LNCaP clone FGC (cell line): ENCODE results near the gene CCDC172.

Experiments
- DNase-seq: peaks from one replicate; pipeline ENCODE4 v3.0.0-alpha.2; 2011; ENCODE audit warnings: low read depth
- H3K4me3 ChIP-seq: 2 replicates; pipeline ENCODE4 v1.5.1; 2011; ENCODE audit warnings: mild to moderate bottlenecking, low read depth, low read length, control low read depth
- TF ChIP-seq, protein P1 (sequence below): IDR thresholded peaks from 2 replicates; pipeline ENCODE4 v1.5.1; 2012; ENCODE audit warnings: mild to moderate bottlenecking; ENCODE audit not compliant: control insufficient read depth, insufficient read depth; ENCODE audit errors: extremely low read depth

The CCDC172 gene

DNA sequence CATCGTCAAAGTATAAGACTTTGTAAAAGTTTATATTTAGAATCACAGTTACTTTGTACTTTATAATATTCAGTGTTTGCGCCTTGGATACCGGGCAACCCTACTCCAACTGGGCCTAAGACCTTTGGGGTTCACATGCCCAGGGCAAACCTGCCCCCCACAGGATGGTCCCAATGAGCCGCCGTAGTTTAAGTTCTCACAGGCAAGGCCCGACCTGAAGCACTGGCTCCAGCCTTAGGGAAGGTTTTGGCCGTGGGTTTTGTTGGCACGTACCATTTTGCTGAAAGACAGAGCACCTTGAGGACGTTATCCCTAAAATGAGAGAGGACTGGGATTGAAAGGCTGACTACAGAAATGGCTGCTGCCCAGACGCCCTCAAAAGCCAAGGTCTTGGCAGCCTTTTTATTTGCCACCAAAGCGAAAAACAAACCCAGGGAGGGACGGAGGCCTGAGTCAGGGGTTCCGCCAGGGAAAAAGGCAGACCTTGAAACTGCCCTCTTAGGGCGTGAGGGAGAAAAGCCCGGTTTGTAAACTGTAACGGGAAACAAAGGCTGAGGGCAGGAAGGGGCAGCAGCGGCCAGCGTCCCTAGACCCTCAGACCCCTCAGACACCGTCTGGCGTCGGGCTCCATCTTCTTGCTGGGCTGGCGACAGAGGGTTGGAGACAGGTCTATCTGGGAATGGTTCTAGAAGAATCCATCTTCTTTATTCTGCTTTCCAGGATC lies at the start of gene CCDC172:
TSS of gene CCDC172 (plus strand) at position 222 of the 724 bp plus-strand sequence. CDS start 564 bp downstream, outside the sequence.
- no peak within 1 kb of the TSS for H3K4me3 ChIP-seq
- TF ChIP-seq, protein P1, sequence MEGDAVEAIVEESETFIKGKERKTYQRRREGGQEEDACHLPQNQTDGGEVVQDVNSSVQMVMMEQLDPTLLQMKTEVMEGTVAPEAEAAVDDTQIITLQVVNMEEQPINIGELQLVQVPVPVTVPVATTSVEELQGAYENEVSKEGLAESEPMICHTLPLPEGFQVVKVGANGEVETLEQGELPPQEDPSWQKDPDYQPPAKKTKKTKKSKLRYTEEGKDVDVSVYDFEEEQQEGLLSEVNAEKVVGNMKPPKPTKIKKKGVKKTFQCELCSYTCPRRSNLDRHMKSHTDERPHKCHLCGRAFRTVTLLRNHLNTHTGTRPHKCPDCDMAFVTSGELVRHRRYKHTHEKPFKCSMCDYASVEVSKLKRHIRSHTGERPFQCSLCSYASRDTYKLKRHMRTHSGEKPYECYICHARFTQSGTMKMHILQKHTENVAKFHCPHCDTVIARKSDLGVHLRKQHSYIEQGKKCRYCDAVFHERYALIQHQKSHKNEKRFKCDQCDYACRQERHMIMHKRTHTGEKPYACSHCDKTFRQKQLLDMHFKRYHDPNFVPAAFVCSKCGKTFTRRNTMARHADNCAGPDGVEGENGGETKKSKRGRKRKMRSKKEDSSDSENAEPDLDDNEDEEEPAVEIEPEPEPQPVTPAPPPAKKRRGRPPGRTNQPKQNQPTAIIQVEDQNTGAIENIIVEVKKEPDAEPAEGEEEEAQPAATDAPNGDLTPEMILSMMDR = no peak
- DNase-seq = no peak

DNA sequence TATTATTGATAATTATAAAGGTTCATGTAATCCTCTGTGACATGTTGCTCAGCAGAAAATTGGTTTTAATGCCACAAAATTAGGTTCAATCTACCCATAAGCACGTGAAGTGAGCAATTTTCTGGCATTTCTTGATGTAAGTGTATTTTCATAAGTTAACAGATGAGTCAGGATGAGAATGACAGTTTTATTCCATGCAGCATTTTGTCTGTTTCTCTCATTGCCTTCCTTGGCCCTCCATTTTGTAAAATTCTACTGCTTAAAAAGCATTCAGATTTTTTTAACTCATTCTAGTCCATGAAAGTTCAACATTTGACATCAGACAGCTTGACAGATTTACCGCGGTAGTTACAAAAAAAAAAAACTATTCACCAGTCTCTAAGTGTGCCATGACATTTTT lies 47.3 kb upstream of the CCDC172 start:
- no peak overlapping the region for H3K4me3 ChIP-seq
- no peak for DNase-seq
- TF ChIP-seq, protein P1 = no peak

DNA sequence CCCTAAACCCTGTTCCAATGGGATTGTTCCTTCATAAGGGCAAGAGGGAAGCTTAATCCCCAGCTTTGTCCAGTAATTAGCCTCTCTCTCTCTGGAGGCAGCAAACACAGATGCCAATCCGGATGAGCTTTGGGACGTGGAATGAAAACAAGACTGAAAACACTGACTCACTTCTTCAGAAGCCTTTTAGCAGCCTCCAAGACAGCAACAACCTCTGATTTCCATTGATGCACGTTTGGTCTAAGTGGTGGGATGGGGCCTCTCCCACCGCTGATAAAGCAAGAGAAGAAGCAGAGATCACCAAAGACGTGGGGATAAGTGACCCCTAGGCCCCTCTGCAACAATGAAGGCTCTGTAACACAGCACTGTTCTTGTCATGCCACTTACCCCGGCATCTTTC lies 45.4 kb upstream of the CCDC172 start:
- TF ChIP-seq, protein P1 = no peak
- no peak for DNase-seq
- H3K4me3 ChIP-seq = no peak overlapping the region

DNA sequence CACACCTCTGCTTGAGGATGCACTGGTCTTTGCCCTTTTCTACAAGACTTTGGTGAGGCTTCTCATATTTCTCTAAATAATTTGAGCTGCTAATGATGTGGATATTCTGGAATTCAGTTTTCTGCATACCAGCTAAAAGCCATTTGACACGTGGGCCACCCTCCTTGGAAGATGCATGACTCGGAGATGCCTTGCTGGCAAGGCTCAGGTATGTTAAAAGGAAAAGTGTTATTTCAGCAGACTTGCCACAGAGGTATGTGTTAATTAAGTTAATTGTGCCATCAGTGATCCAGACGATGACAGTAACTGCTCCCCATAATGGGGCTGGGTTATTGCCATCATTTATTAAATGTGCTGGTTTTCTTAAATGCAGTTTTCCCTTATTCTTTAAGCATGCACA lies 42.5 kb upstream of the CCDC172 start:
- no peak overlapping the region for H3K4me3 ChIP-seq
- TF ChIP-seq, protein P1 = no peak
- no peak for DNase-seq

GRCh38 chr10:116286626-116287200 lies 37.5 kb upstream of the CCDC172 start:
- DNase-seq = no peak
- no peak overlapping the region for H3K4me3 ChIP-seq
- TF ChIP-seq, protein P1 = no peak

GRCh38 chr10:116287906-116288501 lies 36.2 kb upstream of the CCDC172 start:
- TF ChIP-seq, protein P1 = peak; percentile 77
- no peak overlapping the region for H3K4me3 ChIP-seq
- peak; percentile 23 for DNase-seq

DNA sequence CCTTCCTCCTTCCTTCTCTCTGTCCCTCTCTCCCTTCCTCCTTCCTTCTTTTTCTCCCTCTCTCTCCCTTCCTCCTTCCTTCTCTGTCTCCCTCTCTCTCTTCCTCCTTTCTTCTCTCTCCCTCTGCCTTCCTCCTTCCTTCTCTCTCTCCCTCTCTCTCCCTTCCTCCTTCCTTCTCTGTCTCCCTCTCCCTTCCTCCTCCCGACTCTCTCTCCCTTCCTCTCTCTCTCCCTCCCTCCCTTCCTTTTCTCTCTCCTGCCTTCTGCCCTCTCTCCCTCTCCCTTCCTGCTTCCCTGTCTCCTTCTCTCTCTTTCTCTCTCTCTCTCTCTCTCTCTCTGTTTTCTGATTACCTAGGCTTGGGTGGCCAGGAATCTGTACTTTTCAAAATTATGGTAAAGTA lies 34.6 kb upstream of the CCDC172 start:
- no peak for DNase-seq
- H3K4me3 ChIP-seq = no peak overlapping the region
- TF ChIP-seq, protein P1 = no peak
